PC-3 (cell line): Measurements from ENCODE around the gene KRTAP4-9.

Source experiments
- CTCF ChIP-seq: fragments of 300-600 bp; sonication (generic); conservative IDR thresholded peaks from 2 replicates; pipeline ENCODE4 v1.5.1; 2017; ENCODE audit warnings: antibody characterized with exemption, low read depth, mild to moderate bottlenecking, low read length
- EZH2 ChIP-seq: fragments of 300-600 bp; sonication (generic); IDR thresholded peaks from one replicate; pipeline ENCODE4 v1.6.1; 2017; ENCODE audit warnings: antibody characterized with exemption, mild to moderate bottlenecking, low read length; ENCODE audit not compliant: unreplicated experiment
- EZH2phosphoT487 ChIP-seq: fragments of 300-600 bp; sonication (generic); IDR thresholded peaks from 2 replicates; pipeline ENCODE4 v1.6.1; 2018; ENCODE audit warnings: mild to moderate bottlenecking, antibody characterized with exemption, low read length, borderline replicate concordance

- TF ChIP-seq EZH2 (no peak), CTCF (no peak), EZH2phosphoT487 (no peak)
Observed at GRCh38 chr17:41140360-41141131, 35.4 kb downstream of the KRTAP4-9 start, which contains the start of gene KRTAP4-6.
